H9 (cell line): ENCODE measurements around the gene DLG1. TPM values are rescaled to one million over a fixed set of nuclear protein-coding genes. Genes with fewer than 3 reads are reported as not detected.

ENCODE experiments used
- DNase-seq: peaks from one replicate; pipeline ENCODE4 v3.0.0-alpha.2; 2017
- H2AFZ ChIP-seq: one replicate; pipeline ENCODE4 v1.6.1; 2013; ENCODE audit warnings: mild to moderate bottlenecking, low read length, control low read depth, moderate library complexity
- H2AK5ac ChIP-seq: 2 replicates; pipeline ENCODE4 v1.6.1; 2013; ENCODE audit warnings: low read length, control low read depth, mixed read lengths; ENCODE audit not compliant: insufficient read length
- H2BK120ac ChIP-seq: one replicate; pipeline ENCODE4 v1.6.1; 2013; ENCODE audit warnings: low read depth, mild to moderate bottlenecking, low read length, control low read depth, inconsistent platforms; ENCODE audit not compliant: poor library complexity, severe bottlenecking
- H2BK12ac ChIP-seq: 2 replicates; pipeline ENCODE4 v1.6.1; 2013; ENCODE audit warnings: low read length, control low read depth, mixed read lengths, low read depth; ENCODE audit not compliant: insufficient read length
- H2BK15ac ChIP-seq: 2 replicates; pipeline ENCODE4 v1.6.1; 2013; ENCODE audit warnings: low read depth, low read length, control low read depth
- H2BK20ac ChIP-seq: one replicate; pipeline ENCODE4 v1.6.1; 2013; ENCODE audit warnings: low read depth, mild to moderate bottlenecking, low read length, control low read depth, inconsistent platforms; ENCODE audit not compliant: poor library complexity, severe bottlenecking
- H2BK5ac ChIP-seq: 2 replicates; pipeline ENCODE4 v1.6.1; 2013; ENCODE audit warnings: low read length, control low read depth, mixed read lengths; ENCODE audit not compliant: insufficient read length
- H3K14ac ChIP-seq: 2 replicates; pipeline ENCODE4 v1.6.1; 2013; ENCODE audit warnings: low read length, control low read depth; ENCODE audit not compliant: insufficient read depth
- H3K18ac ChIP-seq: 2 replicates; pipeline ENCODE4 v1.6.1; 2013; ENCODE audit warnings: low read depth, mild to moderate bottlenecking, mixed read lengths, low read length, control low read depth; ENCODE audit not compliant: insufficient read length
- H3K23ac ChIP-seq: 2 replicates; pipeline ENCODE4 v1.6.1; 2013; ENCODE audit warnings: low read length, control low read depth, mixed read lengths, low read depth; ENCODE audit not compliant: insufficient read length
- H3K23me2 ChIP-seq: 2 replicates; pipeline ENCODE4 v1.6.1; 2013; ENCODE audit warnings: low read depth, mild to moderate bottlenecking, mixed read lengths, low read length, control low read depth; ENCODE audit not compliant: insufficient read length, poor library complexity, severe bottlenecking
- H3K27ac ChIP-seq: 2 replicates; pipeline ENCODE4 v1.5.1; 2013; ENCODE audit warnings: low read length, control low read depth, mixed read lengths, low read depth; ENCODE audit not compliant: insufficient read length
- H3K27me3 ChIP-seq: 2 replicates; pipeline ENCODE4 v1.6.1; 2013; ENCODE audit warnings: low read length, control low read depth, inconsistent platforms; ENCODE audit not compliant: insufficient read depth
- H3K4ac ChIP-seq: 2 replicates; pipeline ENCODE4 v1.6.1; 2013; ENCODE audit warnings: low read depth, mild to moderate bottlenecking, control low read depth, inconsistent platforms, low read length, moderate library complexity
- H3K4me1 ChIP-seq: 2 replicates; pipeline ENCODE4 v1.6.1; 2013; ENCODE audit warnings: low read length, control low read depth, inconsistent platforms; ENCODE audit not compliant: insufficient read depth
- H3K4me2 ChIP-seq: 2 replicates; pipeline ENCODE4 v1.6.1; 2013; ENCODE audit warnings: low read length, control low read depth, mixed read lengths; ENCODE audit not compliant: insufficient read length, insufficient read depth
- H3K56ac ChIP-seq: 2 replicates; pipeline ENCODE4 v1.6.1; 2013; ENCODE audit warnings: low read depth, mild to moderate bottlenecking, mixed read lengths, low read length, control low read depth; ENCODE audit not compliant: insufficient read length
- H3K79me1 ChIP-seq: 2 replicates; pipeline ENCODE4 v1.6.1; 2013; ENCODE audit warnings: low read depth, mild to moderate bottlenecking, moderate library complexity, low read length, control low read depth, inconsistent platforms; ENCODE audit not compliant: insufficient read depth, poor library complexity, severe bottlenecking
- H3K79me2 ChIP-seq: 2 replicates; pipeline ENCODE4 v1.6.1; 2013; ENCODE audit warnings: low read length, control low read depth, inconsistent platforms; ENCODE audit not compliant: insufficient read depth
- H3K9ac ChIP-seq: 2 replicates; pipeline ENCODE4 v1.6.1; 2013; ENCODE audit warnings: low read length, control low read depth, mixed read lengths; ENCODE audit not compliant: insufficient read length; ENCODE audit errors: extremely low read depth
- H3K9me3 ChIP-seq: one replicate; pipeline ENCODE4 v1.6.1; 2013; ENCODE audit warnings: low read depth, low read length, inconsistent platforms; ENCODE audit not compliant: control insufficient read depth
- H3T11ph ChIP-seq: one replicate; pipeline ENCODE4 v1.6.1; 2013; ENCODE audit warnings: mild to moderate bottlenecking, low read length, control low read depth, inconsistent platforms
- H4K20me1 ChIP-seq: one replicate; pipeline ENCODE4 v1.6.1; 2013; ENCODE audit not compliant: control insufficient read depth, insufficient read length, insufficient read depth
- H4K5ac ChIP-seq: 2 replicates; pipeline ENCODE4 v1.6.1; 2013; ENCODE audit warnings: low read depth, mild to moderate bottlenecking, mixed read lengths, low read length, control low read depth; ENCODE audit not compliant: insufficient read length
- H4K8ac ChIP-seq: replicated peaks from 2 replicates; pipeline ENCODE4 v1.6.1; 2013; ENCODE audit warnings: low read length, control low read depth, mixed read lengths, low read depth; ENCODE audit not compliant: insufficient read length
- H4K91ac ChIP-seq: 2 replicates; pipeline ENCODE4 v1.6.1; 2013; ENCODE audit warnings: low read depth, mild to moderate bottlenecking, moderate library complexity, mixed read lengths, low read length, control low read depth; ENCODE audit not compliant: insufficient read length
- H3K27ac Mint-ChIP-seq, 3 experiments: 2 replicates in 2 of 3; 3 replicates in 1 of 3; pipeline ENCODE4 v1.8.0; 2020 to 2021; ENCODE audit warnings: mixed read lengths in 3 of 3, mild to moderate bottlenecking in 1 of 3, moderate library complexity in 1 of 3
- H3K27me3 Mint-ChIP-seq: 2 replicates; pipeline ENCODE4 v1.8.0; 2021; ENCODE audit warnings: low read depth, mild to moderate bottlenecking, moderate library complexity, mixed read lengths
- H3K36me3 Mint-ChIP-seq, 3 experiments: 2 replicates in 2 of 3; 3 replicates in 1 of 3; pipeline ENCODE4 v1.8.0; 2020 to 2021; ENCODE audit warnings: low read depth in 3 of 3, mixed read lengths in 3 of 3; ENCODE audit not compliant: insufficient read depth in 1 of 3
- H3K4me1 Mint-ChIP-seq, 2 experiments: 2 replicates each; pipeline ENCODE4 v1.8.0; 2020; ENCODE audit warnings: mixed read lengths in 2 of 2
- H3K4me3 Mint-ChIP-seq, 2 experiments: 2 replicates in 1 of 2; 3 replicates in 1 of 2; pipeline ENCODE4 v1.8.0; 2020 to 2021; ENCODE audit warnings: mild to moderate bottlenecking in 2 of 2, mixed read lengths in 2 of 2, moderate library complexity in 1 of 2
- H3K9me3 Mint-ChIP-seq, 2 experiments: 2 replicates in 1 of 2; 3 replicates in 1 of 2; pipeline ENCODE4 v1.8.0; 2020; ENCODE audit warnings: mild to moderate bottlenecking in 2 of 2, mixed read lengths in 2 of 2, moderate library complexity in 1 of 2
- CTCF ChIP-seq: fragments of 200-600 bp; sonication (generic); conservative IDR thresholded peaks from 3 replicates; pipeline ENCODE4 v1.8.0; 2021; ENCODE audit warnings: antibody characterized with exemption, mild to moderate bottlenecking
- WGBS: extraction: QIAGEN DNeasy Blood & Tissue Kit; methylation state at CpG from one replicate; pipeline ENCODE4 v1.1.7; 2013; ENCODE audit warnings: missing lambda C conversion rate, low lambda C conversion rate, mixed read lengths; ENCODE audit not compliant: insufficient read length; ENCODE audit errors: extremely low coverage; 5-methylcytosine and 5-hydroxymethylcytosine counted together
- total RNA-seq: library from RNA; stranded (reverse); gene quantifications from 2 replicates; pipeline ENCODE4 v1.2.1, GENCODE V29; 2021

DLG1 gene
- total RNA-seq, 1 experiment from 2014 or later: 84.1 TPM

GRCh38 chr3:197015790-197016736 lies 282.3 kb downstream of the DLG1 start:
- no peaks in the 10 kb centered on the region for H3K4me1 ChIP-seq
- TF ChIP-seq CTCF: no peak
- no peak overlapping the region for H3K27ac ChIP-seq
- no peak overlapping the region for H2BK5ac ChIP-seq
- H3K36me3 Mint-ChIP-seq: no peaks in the 10 kb centered on the region
- H3K27me3 Mint-ChIP-seq: peaks cover 7% of the 10 kb centered on the region
- no peak overlapping the region for H4K5ac ChIP-seq
- H3K27ac Mint-ChIP-seq: no peak overlapping the region
- H3K9me3 ChIP-seq: no peaks in the 10 kb centered on the region
- no peak overlapping the region for H3T11ph ChIP-seq
- H2BK12ac ChIP-seq: no peak overlapping the region
- peaks cover 4% of the 10 kb centered on the region in 2 experiments for H3K4me1 Mint-ChIP-seq
- no peak overlapping the region for H3K4me3 Mint-ChIP-seq
- no peak overlapping the region for H2BK20ac ChIP-seq
- H3K79me1 ChIP-seq: no peaks in the 10 kb centered on the region
- H3K18ac ChIP-seq: no peak overlapping the region
- peak; percentile 18 for DNase-seq
- H2AFZ ChIP-seq: no peak overlapping the region
- no CpG with 5 or more reads among the region's 28 CpGs for WGBS
- no peaks in the 10 kb centered on the region for H3K27me3 ChIP-seq
- H3K56ac ChIP-seq: no peak overlapping the region
- no peaks in the 10 kb centered on the region for H4K20me1 ChIP-seq
- H4K8ac ChIP-seq: no peak overlapping the region
- H3K4ac ChIP-seq: no peak overlapping the region
- H3K14ac ChIP-seq: no peak overlapping the region
- H2BK15ac ChIP-seq: no peak overlapping the region
- no peak overlapping the region for H3K9ac ChIP-seq
- no peak overlapping the region for H3K23ac ChIP-seq
- no peaks in the 10 kb centered on the region for H3K79me2 ChIP-seq
- H2BK120ac ChIP-seq: no peak overlapping the region
- H3K4me2 ChIP-seq: no peak overlapping the region
- H2AK5ac ChIP-seq: no peak overlapping the region
- no peaks in the 10 kb centered on the region for H3K9me3 Mint-ChIP-seq
- no peak overlapping the region for H4K91ac ChIP-seq
- no peaks in the 10 kb centered on the region for H3K23me2 ChIP-seq
